SJSA1 (cell line): ENCODE measurements around the gene POU2AF2. TPM values are rescaled to one million over a fixed set of nuclear protein-coding genes. Genes with fewer than 3 reads are reported as not detected.
"Not testable (repeated sequence)": the region's sequence is repeated elsewhere in the genome, so short reads cannot be mapped to it uniquely, and the experiment has no call there.

Source experiments
- DNase-seq, 2 experiments: peaks; one replicate each; pipeline ENCODE4 v3.0.0-alpha.2; 2015 to 2020; ENCODE audit warnings: low spot score in 2 of 2, low read depth in 1 of 2
- H3K27ac ChIP-seq: fragments of 250-450 bp; sonication (Bioruptor Pico); 2 replicates; pipeline ENCODE4 v1.5.1; 2020; ENCODE audit warnings: mild to moderate bottlenecking, moderate library complexity
- H3K27me3 ChIP-seq: fragments of 250-450 bp; sonication (Bioruptor Pico); replicated peaks from 2 replicates; pipeline ENCODE4 v1.5.1; 2020; ENCODE audit warnings: mild to moderate bottlenecking, moderate library complexity
- H3K36me3 ChIP-seq: fragments of 250-450 bp; sonication (Bioruptor Pico); 2 replicates; pipeline ENCODE4 v1.5.1; 2020; ENCODE audit warnings: mild to moderate bottlenecking
- H3K4me1 ChIP-seq: fragments of 250-450 bp; sonication (Bioruptor Pico); replicated peaks from 2 replicates; pipeline ENCODE4 v1.6.1; 2021; ENCODE audit warnings: mild to moderate bottlenecking
- H3K4me3 ChIP-seq: fragments of 250-450 bp; sonication (Bioruptor Pico); 2 replicates; pipeline ENCODE4 v1.5.1; 2020; ENCODE audit warnings: mild to moderate bottlenecking
- H3K9me3 ChIP-seq: fragments of 250-450 bp; sonication (Bioruptor Pico); replicated peaks from 2 replicates; pipeline ENCODE4 v1.5.1; 2020; ENCODE audit warnings: mild to moderate bottlenecking
- total RNA-seq: library from RNA; depleted of rRNA; stranded (reverse); fragments of >200 nt; shearing (Covaris generic); gene quantifications from 2 replicates; pipeline ENCODE4 v1.2.3, GENCODE V29; 2014

Gene POU2AF2
- total RNA-seq, 1 experiment from 2014 or later, result not detected

DNA sequence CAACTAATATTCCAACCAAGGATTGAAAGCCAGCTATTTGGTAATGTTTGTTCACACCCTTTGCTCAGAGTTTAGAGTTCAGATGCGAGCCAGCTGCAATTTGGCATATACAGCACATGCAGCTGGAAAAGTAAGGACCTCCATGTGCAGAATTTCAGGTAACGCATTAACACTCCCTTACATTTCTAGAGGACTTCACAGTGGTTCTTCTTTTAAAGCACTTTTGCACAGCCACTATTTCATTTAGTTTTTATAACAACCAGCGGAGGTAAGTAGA lies 56.3 kb downstream of the POU2AF2 start:
- H3K27me3 ChIP-seq, result 0 out of 2 replicates have a peak, but pooled peaks cover 1% of the 10 kb centered on the region

DNA sequence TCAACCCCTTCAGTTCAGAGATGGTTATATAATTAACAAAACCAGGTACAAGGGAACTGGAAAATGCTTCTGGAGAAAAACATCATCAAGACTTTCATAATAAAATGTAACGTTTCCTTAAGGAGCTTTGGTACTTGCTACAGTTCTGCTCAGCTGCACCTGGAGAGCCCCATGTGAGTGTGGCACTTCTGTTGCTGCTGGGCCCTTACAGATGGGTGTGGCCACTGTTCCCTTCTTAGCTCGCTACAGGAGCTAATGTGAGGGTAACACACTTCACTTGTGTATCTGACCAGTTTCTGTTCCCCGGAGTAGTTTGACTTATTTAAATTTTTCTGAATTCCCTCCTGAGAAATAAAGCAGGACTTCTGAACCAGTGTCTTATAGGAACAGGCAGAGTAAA lies 56.8 kb downstream of the POU2AF2 start:
- peaks cover 6% of the 10 kb centered on the region for H3K4me1 ChIP-seq
- H3K4me3 ChIP-seq, result no peak overlapping the region
- H3K9me3 ChIP-seq, result no peaks in the 10 kb centered on the region
- H3K36me3 ChIP-seq, result no peaks in the 10 kb centered on the region
- no peak overlapping the region for H3K27ac ChIP-seq
- DNase-seq, result no peak
- H3K27me3 ChIP-seq, result 0 out of 2 replicates have a peak, but pooled peaks cover 5% of the 10 kb centered on the region

More for the DNA sequence above, 56.3 kb downstream of the POU2AF2 start:
- Histone ChIP-seq H3K4me3 (no peak overlapping the region), H3K4me1 (peaks cover 6% of the 10 kb centered on the region), H3K36me3 (no peaks in the 10 kb centered on the region), H3K9me3 (no peaks in the 10 kb centered on the region), H3K27ac (no peak overlapping the region)
- no peak for DNase-seq

DNA sequence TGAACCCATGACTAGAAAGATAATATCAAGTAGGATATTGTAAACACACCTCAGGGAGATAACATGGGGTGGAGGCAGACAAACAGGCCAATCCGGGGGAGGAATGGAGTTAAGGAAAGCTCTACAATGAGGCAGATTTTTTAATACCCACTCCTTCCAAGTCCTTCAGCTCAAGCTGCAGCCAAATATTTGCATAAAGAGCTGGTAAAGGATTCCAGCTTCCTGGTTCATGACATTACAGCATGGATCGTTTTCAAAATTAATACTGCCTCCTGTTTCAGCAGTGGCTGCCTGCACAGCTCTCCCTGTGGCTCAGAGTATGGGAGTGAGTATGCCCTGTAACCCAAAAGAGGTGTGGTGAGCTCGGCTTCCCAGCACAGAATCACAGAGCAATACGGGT lies 57.9 kb downstream of the POU2AF2 start:
- no peak overlapping the region for H3K27ac ChIP-seq
- DNase-seq, result no peak
- no peak overlapping the region for H3K4me3 ChIP-seq
- H3K36me3 ChIP-seq, result no peaks in the 10 kb centered on the region
- no peaks in the 10 kb centered on the region for H3K9me3 ChIP-seq
- peaks cover 6% of the 10 kb centered on the region for H3K4me1 ChIP-seq
- 0 out of 2 replicates have a peak, but pooled peaks cover 5% of the 10 kb centered on the region for H3K27me3 ChIP-seq

DNA sequence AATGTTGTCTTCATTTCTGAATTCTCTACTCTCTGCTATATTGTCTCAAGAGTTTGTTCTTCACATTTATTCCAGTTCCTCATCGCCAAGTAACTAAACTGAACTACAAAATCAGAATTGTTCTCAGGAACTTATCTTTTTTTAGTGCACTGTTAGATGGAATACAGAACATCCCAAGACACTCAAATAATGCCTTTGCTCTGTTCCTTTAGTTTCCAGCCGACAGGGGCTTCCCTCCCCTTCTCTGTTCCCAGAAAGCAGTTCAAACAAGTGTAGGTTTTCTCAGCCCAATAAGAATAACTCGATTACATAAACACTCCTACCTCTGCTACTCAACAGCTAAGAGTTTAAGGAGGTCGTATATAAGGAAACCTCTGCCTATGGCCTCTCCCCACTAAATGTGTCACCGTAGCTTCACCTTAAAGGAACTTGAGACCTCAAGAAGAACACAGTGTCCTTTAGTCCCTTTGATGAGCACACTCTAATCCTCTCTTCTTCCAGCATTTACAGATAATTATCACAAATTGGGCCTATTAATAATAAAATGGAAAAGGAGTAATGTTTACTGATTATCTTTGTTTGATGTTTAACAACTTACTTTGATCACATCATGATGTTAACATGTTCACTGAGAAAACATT lies 59.8 kb downstream of the POU2AF2 start:
- DNase-seq, result no peak
- Histone ChIP-seq H3K9me3 (no peaks in the 10 kb centered on the region), H3K4me1 (no peaks in the 10 kb centered on the region), H3K27me3 (0 out of 2 replicates have a peak, but pooled peaks cover 5% of the 10 kb centered on the region), H3K36me3 (no peaks in the 10 kb centered on the region), H3K4me3 (no peak overlapping the region), H3K27ac (no peak overlapping the region)

DNA sequence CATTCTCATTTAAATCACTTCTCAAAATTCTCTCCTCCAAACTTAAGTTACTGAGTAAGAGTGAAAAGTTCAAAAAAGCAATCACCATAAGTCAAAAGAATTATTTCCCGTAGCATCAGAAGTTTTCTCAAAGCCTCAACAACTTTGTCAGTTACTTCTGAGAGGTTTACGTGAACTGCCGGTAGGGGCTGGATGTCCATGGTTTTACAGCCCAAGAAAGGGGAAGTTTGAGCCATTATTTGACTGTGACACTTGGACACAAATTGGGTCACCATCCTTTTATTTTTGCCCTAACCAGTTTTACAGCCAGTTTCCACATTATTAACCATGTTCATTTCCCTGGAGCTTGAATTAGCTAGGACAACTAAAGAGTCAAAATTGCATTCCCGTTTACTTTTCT lies 60.4 kb downstream of the POU2AF2 start:
- H3K4me1 ChIP-seq, result no peaks in the 10 kb centered on the region
- 0 out of 2 replicates have a peak, but pooled peaks cover 5% of the 10 kb centered on the region for H3K27me3 ChIP-seq
- H3K9me3 ChIP-seq, result no peaks in the 10 kb centered on the region
- H3K4me3 ChIP-seq, result no peak overlapping the region
- no peak for DNase-seq
- no peak overlapping the region for H3K27ac ChIP-seq
- no peaks in the 10 kb centered on the region for H3K36me3 ChIP-seq

DNA sequence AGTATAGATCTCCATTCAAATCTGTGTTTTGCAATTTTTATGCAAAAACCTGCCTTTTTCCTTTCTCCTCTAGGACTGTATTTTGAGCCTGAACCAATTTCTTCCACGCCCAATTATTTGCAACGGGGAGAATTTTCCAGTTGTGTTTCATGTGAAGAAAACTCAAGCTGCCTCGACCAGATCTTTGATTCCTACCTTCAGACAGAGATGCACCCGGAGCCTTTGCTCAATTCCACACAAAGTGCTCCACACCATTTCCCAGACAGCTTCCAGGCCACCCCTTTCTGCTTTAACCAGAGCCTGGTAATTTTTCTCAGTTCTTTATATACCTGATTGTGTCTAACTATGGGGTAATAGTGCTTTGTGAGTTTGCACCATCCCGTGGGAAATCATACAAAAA lies 60.8 kb downstream of the POU2AF2 start:
- Histone ChIP-seq H3K9me3 (no peaks in the 10 kb centered on the region), H3K27ac (no peak overlapping the region), H3K4me1 (no peaks in the 10 kb centered on the region), H3K27me3 (0 out of 2 replicates have a peak, but pooled peaks cover 5% of the 10 kb centered on the region), H3K4me3 (no peak overlapping the region), H3K36me3 (no peaks in the 10 kb centered on the region)
- DNase-seq, result no peak

DNA sequence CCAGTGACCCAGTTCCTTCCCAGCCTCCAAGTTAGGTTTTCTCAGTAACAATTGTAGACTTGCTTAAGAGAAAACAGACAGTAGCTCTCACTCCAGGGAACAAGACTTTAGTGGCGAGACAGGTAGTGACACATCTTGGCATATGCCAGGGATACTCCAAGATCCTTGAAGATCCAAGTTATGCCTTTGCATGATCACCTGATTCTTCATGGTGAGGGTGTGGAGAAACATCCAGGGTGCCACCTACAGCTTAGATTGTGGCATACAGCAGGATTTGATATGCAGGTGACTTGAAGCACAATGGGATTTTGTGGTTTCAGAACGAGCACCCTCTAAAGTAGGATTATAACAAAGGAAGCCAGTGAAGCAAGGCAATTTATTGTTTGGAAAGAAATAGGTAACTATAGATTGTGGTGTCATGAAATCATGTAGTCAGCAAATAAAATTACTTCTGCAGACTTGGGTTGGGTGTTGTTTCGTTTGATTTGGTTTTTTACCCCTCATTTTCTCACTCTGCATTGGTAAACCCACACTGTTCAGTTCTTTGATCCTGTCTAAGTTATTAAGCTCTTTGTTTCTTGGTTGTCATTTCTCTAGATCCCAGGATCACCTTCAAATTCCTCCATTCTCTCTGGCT lies 62.1 kb downstream of the POU2AF2 start:
- no peak for DNase-seq
- H3K27ac ChIP-seq, result no peak overlapping the region
- H3K36me3 ChIP-seq, result no peaks in the 10 kb centered on the region
- H3K4me3 ChIP-seq, result no peak overlapping the region
- no peaks in the 10 kb centered on the region for H3K9me3 ChIP-seq
- H3K27me3 ChIP-seq, result 0 out of 2 replicates have a peak, but pooled peaks cover 5% of the 10 kb centered on the region
- no peaks in the 10 kb centered on the region for H3K4me1 ChIP-seq

DNA sequence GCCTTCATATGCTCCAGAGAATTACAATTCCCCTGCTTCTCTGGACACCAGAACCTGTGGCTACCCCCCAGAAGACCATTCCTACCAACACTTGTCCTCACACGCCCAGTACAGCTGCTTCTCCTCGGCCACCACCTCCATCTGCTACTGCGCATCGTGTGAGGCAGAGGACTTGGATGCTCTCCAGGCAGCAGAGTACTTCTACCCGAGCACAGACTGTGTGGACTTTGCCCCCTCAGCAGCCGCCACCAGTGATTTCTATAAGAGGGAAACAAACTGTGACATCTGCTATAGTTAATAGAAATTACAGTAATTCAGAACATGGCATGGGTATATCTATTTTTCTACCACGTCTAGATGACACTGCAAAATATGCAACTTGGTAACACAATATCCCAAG lies 62.6 kb downstream of the POU2AF2 start:
- no peak overlapping the region for H3K27ac ChIP-seq
- 0 out of 2 replicates have a peak, but pooled peaks cover 5% of the 10 kb centered on the region for H3K27me3 ChIP-seq
- no peaks in the 10 kb centered on the region for H3K9me3 ChIP-seq
- H3K36me3 ChIP-seq, result no peaks in the 10 kb centered on the region
- no peak for DNase-seq
- no peaks in the 10 kb centered on the region for H3K4me1 ChIP-seq
- no peak overlapping the region for H3K4me3 ChIP-seq

DNA sequence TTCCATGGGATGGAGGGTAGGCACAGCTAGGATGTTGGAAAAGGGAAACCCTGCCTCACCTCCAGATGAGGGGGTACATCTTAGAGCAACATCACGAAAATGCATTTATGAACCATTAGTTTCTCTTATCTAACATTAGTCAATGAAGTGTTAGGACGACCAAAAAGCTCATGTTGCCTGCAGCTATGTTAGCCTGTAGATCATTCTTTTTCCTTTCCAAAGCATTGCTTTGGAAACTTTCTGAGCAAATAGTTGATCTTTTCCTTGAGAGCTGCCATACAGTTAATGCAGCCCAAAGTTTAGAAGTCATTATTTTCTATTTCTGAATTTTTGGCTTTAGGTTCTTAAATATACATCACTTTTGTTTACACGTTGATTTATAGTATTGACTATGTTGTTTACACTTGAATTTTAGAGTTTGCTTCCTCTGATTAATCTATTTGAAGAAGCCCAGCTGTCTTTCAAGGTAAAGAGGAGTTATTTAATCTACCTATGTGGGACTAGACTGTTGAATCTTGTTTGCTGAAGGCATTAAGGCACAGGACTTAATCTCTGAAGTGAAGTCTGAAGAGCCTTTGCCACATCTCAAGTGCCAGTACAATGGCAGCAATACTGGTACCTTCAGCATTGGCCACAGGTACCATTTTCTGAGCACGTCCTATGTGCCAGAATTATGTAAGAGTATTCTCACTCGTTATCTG lies 63.8 kb downstream of the POU2AF2 start:
- H3K27ac ChIP-seq, result no peak overlapping the region
- H3K4me3 ChIP-seq, result no peak overlapping the region
- 0 out of 2 replicates have a peak, but pooled peaks cover 5% of the 10 kb centered on the region for H3K27me3 ChIP-seq
- no peaks in the 10 kb centered on the region for H3K36me3 ChIP-seq
- H3K4me1 ChIP-seq, result no peaks in the 10 kb centered on the region
- H3K9me3 ChIP-seq, result no peaks in the 10 kb centered on the region
- DNase-seq, result no peak

DNA sequence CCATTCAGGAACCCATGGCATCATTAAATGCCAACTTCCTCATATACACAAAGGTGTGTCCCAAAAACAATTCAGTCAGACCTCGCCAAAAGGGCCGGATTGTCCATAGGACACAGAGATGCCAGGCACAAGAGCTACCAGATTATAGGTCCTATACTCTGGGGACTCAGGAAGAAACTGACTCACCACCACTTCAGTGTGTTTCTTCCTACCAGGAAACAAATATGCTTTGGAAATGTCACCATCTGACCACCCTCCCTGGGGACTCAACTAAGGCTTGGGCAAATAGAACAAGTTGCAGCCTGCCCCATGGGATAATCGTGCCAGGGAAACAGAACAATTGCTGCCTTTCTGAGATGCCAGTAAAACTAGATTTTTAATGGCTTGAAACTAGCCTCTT lies 64.6 kb downstream of the POU2AF2 start:
- Histone ChIP-seq H3K9me3 (no peaks in the 10 kb centered on the region), H3K4me3 (no peak overlapping the region), H3K27me3 (0 out of 2 replicates have a peak, but pooled peaks cover 5% of the 10 kb centered on the region), H3K27ac (no peak overlapping the region), H3K36me3 (no peaks in the 10 kb centered on the region), H3K4me1 (no peaks in the 10 kb centered on the region)
- no peak for DNase-seq

DNA sequence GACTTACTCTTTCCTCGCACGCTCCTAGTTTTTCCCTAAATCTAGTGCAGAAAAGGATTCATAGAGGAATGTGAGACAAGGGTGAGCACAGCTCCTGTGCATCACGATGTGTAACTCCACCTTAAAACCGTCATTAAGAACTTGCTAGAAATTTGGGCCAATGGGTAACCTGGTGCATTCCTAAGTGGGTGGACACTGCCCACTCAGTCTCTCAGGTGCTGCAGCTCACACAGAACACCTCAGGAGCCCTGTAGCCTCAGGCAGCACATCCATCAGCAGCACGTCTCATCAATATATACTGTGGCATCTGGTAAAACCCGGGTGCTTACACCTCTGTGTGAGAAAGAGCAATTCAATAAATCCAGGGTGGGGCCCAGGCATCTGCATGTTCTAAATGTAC lies 65.2 kb downstream of the POU2AF2 start:
- H3K36me3 ChIP-seq, result no peaks in the 10 kb centered on the region
- no peak overlapping the region for H3K4me3 ChIP-seq
- 0 out of 2 replicates have a peak, but pooled peaks cover 5% of the 10 kb centered on the region for H3K27me3 ChIP-seq
- H3K9me3 ChIP-seq, result no peaks in the 10 kb centered on the region
- no peak for DNase-seq
- H3K4me1 ChIP-seq, result no peaks in the 10 kb centered on the region
- no peak overlapping the region for H3K27ac ChIP-seq

DNA sequence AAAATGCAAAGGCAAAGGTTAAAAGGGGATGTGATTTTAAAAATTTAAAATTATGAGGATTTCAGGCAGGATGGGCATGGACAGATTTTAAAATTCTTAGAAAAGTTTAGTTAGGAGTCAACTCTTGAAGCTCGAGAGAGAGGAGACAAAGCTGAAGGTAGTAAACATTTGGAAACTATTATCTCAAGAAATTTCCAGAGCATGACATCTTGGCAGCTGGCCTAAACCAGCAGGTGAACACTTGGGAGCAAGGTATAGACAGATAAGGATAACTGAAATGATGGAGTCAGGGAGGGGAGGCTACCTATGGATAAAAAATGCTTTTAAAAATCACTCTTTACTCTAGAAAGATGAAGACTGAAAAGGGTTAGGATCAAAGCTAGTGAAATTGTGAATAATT lies 66.6 kb downstream of the POU2AF2 start:
- Histone ChIP-seq H3K27ac (no peak overlapping the region), H3K4me3 (no peak overlapping the region), H3K4me1 (no peaks in the 10 kb centered on the region), H3K36me3 (no peaks in the 10 kb centered on the region), H3K9me3 (no peaks in the 10 kb centered on the region), H3K27me3 (0 out of 2 replicates have a peak, but pooled peaks cover under 1% of the 10 kb centered on the region)
- no peak for DNase-seq

DNA sequence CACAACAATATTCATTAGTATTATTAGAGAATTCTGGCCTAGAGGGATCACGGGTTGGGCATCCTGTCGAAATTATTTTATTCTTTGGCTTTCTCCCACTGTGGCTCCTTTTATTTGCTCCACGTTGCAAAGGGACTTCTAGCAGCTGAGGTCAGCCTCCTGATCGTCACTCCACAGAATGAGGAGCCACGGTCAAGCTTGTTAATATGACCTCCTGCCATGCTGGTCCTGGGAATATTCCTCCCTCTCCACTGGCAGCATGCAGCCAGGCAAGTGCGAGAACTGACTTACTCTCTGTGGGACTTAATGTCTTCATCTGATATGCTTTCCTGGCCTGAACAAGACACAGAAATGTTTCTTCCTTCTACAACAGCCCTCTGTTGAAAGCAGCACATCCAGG lies 73.8 kb downstream of the POU2AF2 start:
- H3K27me3 ChIP-seq, result no peaks in the 10 kb centered on the region
- H3K27ac ChIP-seq, result no peak overlapping the region
- no peak overlapping the region for H3K4me3 ChIP-seq
- no peaks in the 10 kb centered on the region for H3K36me3 ChIP-seq
- no peaks in the 10 kb centered on the region for H3K9me3 ChIP-seq
- H3K4me1 ChIP-seq, result no peaks in the 10 kb centered on the region; the same call in 1 of the 2 replicates
- DNase-seq, result no peak

DNA sequence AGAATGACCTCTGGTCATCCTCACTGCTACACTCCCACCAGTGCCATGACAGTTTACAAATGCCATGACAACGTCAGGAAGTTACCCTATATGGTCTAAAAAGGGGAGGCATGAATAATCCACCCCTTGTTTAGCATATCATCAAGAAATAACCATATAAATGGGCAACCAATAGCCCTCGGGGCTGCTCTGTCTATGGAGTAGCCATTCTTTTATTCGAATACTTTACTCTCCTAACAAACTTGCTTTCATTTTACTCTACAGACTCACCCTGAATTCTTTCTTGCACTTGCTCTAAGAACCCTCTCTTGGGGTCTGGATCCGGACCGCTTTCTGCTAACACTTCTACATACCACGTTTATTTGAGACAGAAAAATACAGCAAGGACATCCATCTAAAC lies 74.7 kb downstream of the POU2AF2 start:
- H3K27ac ChIP-seq, H3K4me3 ChIP-seq, H3K36me3 ChIP-seq, DNase-seq, H3K27me3 ChIP-seq, H3K9me3 ChIP-seq, H3K4me1 ChIP-seq: not testable (repeated sequence)
